IPS-15b (cell line): ENCODE data around the gene KRT73.

Experiments
- H3K27me3 ChIP-seq: one replicate; pipeline ENCODE4 v1.6.1; 2013; ENCODE audit warnings: low read length; ENCODE audit not compliant: control insufficient read depth, insufficient read depth
- H3K36me3 ChIP-seq: one replicate; pipeline ENCODE4 v1.6.1; 2013; ENCODE audit warnings: low read length; ENCODE audit not compliant: control insufficient read depth, insufficient read depth
- H3K4me1 ChIP-seq: one replicate; pipeline ENCODE4 v1.6.1; 2013; ENCODE audit warnings: mild to moderate bottlenecking, low read length; ENCODE audit not compliant: control insufficient read depth, insufficient read depth
- H3K4me3 ChIP-seq: one replicate; pipeline ENCODE4 v1.5.1; 2013; ENCODE audit warnings: low read depth, low read length
- H3K9ac ChIP-seq: one replicate; pipeline ENCODE4 v1.6.1; 2013; ENCODE audit warnings: low read depth, mild to moderate bottlenecking, low read length
- H3K9me3 ChIP-seq: one replicate; pipeline ENCODE4 v1.6.1; 2013; ENCODE audit warnings: mild to moderate bottlenecking, low read length; ENCODE audit not compliant: control insufficient read depth, insufficient read depth

The KRT73 gene

DNA sequence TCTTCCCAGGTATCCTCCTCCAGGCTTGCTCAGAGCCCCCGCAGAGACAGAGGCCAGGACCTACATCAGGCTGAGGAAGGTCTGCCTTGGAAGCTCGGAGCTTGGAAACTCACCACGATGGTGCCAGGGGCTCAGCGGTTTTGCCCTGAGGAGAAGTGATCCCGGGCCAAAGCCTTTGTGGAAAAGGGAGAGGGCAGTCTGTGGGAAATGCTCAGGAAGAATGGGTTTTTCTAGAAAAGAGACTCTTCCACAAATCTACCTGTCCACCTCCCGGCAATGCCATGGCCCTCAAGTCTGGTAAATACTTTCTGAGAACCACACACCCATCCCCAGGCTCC lies 25.7 kb upstream of the KRT73 start:
- no peaks in the 10 kb centered on the region for H3K27me3 ChIP-seq
- H3K4me1 ChIP-seq, result no peaks in the 10 kb centered on the region
- H3K4me3 ChIP-seq, result no peak overlapping the region
- H3K36me3 ChIP-seq, result no peaks in the 10 kb centered on the region
- no peak overlapping the region for H3K9ac ChIP-seq
- H3K9me3 ChIP-seq, result no peaks in the 10 kb centered on the region

DNA sequence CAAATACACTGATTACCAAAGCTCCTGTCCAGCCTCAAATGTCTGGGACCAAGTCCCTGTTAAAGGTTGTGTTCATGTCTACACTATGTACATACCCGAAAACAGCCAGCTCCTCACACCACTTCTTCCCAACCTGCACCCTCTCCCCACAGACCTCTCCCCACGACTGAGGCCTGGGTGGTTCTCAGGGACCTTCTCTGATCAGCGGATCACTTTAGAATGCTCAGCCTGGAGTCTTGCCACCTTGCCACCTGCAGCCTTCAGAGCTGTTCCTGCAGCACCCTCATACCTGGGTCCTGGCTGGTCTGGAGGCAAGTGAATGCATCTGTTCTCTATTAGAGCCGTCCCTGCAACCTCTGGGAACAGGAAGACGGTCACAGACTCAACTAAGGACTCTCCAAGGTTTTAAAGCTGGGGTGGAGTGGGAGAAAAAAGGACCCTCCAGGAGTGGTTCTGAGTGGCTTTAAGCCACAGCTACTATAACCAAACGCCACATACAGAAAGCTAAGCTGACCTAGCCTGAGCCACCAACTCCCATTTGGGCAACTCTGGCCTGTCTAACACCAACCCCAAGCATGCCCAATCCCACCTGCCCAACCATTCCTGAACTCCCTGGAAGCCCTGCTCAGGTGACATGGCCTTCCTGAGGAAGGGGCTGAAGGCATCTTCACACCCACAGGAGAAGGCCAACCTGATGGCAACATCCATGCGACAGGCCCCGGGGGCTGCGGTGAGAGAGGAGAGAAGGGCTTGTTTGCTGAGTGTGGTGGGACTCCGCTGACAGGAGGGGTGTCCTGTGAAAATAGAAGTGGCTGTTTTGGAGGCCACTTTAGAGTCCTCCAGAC lies 25.1 kb upstream of the KRT73 start:
- Histone ChIP-seq H3K9ac (no peak overlapping the region), H3K27me3 (no peaks in the 10 kb centered on the region), H3K9me3 (no peaks in the 10 kb centered on the region)

DNA sequence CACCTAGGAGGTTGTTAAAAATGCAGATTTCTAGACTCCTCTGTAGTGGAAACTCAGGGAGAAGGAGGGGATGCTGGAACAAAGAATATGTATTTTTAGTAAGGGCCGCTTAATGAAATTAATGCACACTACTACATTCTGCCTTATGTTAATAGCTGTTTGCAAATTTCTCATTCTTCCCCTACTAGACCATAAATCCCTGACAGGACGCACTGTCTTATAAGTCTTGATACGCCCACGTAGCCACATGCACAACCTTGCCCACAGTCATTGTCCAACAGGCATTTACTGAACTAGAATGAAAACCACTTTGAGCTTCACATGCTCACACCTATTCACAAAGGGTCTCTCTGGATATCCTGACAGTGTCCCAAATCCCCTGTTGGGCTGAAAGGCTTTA lies 23.1 kb upstream of the KRT73 start:
- Histone ChIP-seq H3K9me3 (no peaks in the 10 kb centered on the region), H3K27me3 (no peaks in the 10 kb centered on the region), H3K36me3 (no peaks in the 10 kb centered on the region), H3K4me3 (no peak overlapping the region), H3K9ac (no peak overlapping the region), H3K4me1 (no peaks in the 10 kb centered on the region)

More for the DNA sequence above, 25.1 kb upstream of the KRT73 start:
- H3K4me1 ChIP-seq, result no peaks in the 10 kb centered on the region
- no peaks in the 10 kb centered on the region for H3K36me3 ChIP-seq
- no peak overlapping the region for H3K4me3 ChIP-seq

DNA sequence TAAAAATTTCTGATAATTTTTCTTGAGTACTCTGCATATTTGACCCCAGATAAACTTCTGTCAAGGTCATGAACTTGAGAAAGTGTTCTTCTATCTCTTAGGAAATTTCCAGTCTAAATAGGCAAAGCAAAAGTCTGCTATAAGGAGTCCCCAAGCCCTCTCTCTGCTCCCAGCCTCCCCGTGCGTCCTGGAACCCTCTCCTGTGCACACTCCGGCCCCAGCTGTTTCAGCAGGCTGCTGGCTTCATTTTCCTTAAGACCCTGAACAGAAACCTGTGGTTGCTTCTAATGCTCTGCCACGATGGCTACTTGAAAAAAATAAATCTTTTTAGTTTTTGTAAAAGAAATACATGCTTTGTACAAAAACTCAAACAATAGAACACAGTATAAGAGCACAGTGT lies 18.9 kb upstream of the KRT73 start:
- no peaks in the 10 kb centered on the region for H3K36me3 ChIP-seq
- H3K4me3 ChIP-seq, result no peak overlapping the region
- no peaks in the 10 kb centered on the region for H3K4me1 ChIP-seq
- no peak overlapping the region for H3K9ac ChIP-seq
- H3K27me3 ChIP-seq, result no peaks in the 10 kb centered on the region
- no peaks in the 10 kb centered on the region for H3K9me3 ChIP-seq

DNA sequence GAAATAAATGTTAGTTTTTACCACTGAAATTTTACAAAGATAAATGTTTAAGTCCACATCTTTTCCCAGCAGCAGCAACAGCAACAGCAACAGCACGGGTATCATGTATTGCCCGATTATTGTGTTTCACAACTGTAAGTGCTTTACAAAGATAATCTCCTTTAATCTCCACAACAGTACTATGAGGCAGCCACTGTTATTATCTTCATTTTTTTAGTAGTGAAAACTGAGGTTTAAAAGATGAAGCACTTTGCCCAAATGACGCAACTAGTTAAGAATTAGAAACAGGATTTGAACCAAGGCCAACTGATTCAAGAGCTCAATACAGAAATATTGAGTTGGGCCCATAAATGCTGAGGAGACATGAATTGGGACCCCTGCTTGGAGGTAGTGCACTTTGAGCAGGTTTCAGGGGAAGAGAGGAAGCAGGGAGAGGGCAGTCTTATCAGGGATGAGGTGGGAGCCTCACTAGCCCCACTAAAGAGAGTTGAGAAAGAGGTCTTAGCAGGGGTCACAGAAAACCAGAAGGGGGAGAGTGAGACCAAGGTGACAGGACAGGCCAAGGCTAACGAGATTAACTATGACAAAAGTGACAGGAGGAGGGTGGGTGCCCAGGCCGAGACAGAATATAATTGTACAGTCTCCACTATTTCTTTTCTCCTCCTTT lies 18.4 kb upstream of the KRT73 start:
- H3K9me3 ChIP-seq, result no peaks in the 10 kb centered on the region
- H3K27me3 ChIP-seq, result no peaks in the 10 kb centered on the region
- H3K4me1 ChIP-seq, result no peaks in the 10 kb centered on the region
- no peak overlapping the region for H3K4me3 ChIP-seq
- H3K36me3 ChIP-seq, result no peaks in the 10 kb centered on the region
- no peak overlapping the region for H3K9ac ChIP-seq

DNA sequence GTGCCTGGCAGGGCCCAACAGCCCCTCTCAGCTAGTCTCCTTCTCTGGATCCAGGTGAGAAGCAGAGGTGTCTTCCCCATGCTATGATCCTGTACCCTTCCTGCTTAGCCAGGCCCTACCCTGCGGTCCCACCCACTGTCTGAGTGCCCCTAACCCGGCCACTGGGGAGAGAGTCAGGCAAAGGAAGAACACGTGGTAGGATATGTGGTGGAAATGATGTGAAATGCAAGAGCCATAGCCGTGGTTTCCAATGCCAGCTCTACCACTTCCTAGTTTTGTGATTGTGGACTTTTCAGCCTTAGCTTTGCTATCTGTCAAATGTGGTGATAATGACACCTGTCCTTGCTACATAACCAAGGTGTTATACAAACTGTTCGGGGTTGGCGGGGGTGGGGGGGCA lies 17.8 kb upstream of the KRT73 start:
- Histone ChIP-seq H3K9ac (no peak overlapping the region), H3K36me3 (no peaks in the 10 kb centered on the region), H3K4me3 (no peak overlapping the region), H3K27me3 (no peaks in the 10 kb centered on the region), H3K4me1 (no peaks in the 10 kb centered on the region), H3K9me3 (no peaks in the 10 kb centered on the region)

DNA sequence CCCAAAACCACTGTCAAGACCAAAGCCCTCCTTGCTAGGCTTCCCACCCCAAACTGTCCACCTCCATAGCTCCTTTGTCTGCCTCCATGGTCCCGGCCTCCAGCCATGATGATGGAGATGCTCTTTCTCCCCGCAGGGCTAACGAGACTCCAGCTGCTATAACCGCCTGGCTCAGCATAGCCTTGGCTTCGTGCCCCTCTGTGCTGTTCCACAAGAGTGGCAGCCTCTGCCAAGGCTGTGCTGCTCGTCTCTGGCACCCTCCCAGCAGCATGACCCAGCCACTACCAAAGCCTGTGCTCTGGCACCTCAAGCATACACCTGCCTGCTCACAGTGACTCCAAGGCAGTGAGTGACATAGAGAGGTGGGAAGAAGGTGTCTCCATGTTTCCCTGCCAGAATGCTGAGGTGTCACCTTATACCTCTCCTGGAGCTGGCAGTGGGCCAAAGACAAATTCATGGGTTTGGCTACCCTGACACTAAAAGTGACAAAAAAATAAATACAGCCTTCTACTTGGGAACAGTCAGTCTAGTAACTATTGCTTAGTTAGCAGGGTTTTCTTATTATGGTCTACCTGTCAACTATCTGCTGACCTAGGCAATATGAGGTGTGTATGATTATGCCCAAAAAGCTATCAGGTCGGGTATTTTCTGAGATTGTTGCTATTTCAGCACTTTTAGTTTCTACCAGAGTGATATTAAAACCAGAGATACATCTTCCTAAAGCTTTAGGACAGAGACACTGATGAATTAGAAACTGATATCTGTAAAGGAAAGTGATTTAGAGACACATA lies 16.1 kb upstream of the KRT73 start:
- no peaks in the 10 kb centered on the region for H3K36me3 ChIP-seq
- H3K4me3 ChIP-seq, result no peak overlapping the region
- no peak overlapping the region for H3K9ac ChIP-seq
- no peaks in the 10 kb centered on the region for H3K9me3 ChIP-seq
- no peaks in the 10 kb centered on the region for H3K4me1 ChIP-seq
- H3K27me3 ChIP-seq, result no peaks in the 10 kb centered on the region

DNA sequence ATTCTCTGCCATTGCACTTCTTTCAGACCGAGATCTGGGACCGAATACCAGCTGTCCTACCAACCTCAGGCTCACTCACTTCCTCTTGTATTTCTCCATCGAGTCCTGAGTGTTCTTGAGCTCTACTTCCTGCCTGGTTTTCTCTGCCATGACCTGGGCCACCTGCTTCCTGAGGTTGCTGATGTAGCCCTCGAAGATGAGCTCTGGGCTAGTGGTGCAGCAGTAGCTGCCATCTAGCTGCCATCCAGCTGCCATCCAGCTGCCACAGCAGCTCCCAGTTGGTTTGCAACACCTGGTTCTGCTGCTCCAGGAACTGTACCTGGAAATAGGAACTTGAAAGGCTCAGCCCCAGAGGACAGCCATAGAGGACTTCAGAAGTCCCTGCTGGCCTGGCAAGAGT lies 15.0 kb upstream of the KRT73 start:
- no peaks in the 10 kb centered on the region for H3K4me1 ChIP-seq

DNA sequence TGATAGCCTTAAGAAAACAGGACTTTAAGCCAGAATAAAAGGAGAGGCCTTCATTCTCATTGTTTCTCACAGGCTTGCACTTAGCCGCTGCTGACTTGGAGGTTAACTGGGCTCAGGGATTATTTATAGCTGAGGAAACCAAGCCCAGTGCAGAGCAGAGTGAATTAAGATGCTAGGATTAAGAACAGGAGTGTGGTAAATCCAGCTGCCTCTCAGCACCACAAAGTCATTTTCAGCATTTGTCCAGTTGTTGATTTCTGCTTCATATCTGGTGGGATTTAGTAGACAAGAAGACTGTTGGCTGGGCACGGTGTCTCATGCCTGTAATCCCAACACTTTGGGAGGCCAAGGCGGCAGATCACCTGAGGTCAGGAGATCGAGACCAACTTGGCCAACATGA lies 14.3 kb upstream of the KRT73 start:
- Histone ChIP-seq H3K36me3 (no peaks in the 10 kb centered on the region), H3K4me3 (no peak overlapping the region), H3K27me3 (no peaks in the 10 kb centered on the region), H3K4me1 (no peaks in the 10 kb centered on the region), H3K9ac (no peak overlapping the region), H3K9me3 (no peaks in the 10 kb centered on the region)

More for the DNA sequence above, 15.0 kb upstream of the KRT73 start:
- H3K4me3 ChIP-seq, result no peak overlapping the region
- no peaks in the 10 kb centered on the region for H3K9me3 ChIP-seq
- H3K9ac ChIP-seq, result no peak overlapping the region
- H3K36me3 ChIP-seq, result no peaks in the 10 kb centered on the region
- H3K27me3 ChIP-seq, result no peaks in the 10 kb centered on the region

DNA sequence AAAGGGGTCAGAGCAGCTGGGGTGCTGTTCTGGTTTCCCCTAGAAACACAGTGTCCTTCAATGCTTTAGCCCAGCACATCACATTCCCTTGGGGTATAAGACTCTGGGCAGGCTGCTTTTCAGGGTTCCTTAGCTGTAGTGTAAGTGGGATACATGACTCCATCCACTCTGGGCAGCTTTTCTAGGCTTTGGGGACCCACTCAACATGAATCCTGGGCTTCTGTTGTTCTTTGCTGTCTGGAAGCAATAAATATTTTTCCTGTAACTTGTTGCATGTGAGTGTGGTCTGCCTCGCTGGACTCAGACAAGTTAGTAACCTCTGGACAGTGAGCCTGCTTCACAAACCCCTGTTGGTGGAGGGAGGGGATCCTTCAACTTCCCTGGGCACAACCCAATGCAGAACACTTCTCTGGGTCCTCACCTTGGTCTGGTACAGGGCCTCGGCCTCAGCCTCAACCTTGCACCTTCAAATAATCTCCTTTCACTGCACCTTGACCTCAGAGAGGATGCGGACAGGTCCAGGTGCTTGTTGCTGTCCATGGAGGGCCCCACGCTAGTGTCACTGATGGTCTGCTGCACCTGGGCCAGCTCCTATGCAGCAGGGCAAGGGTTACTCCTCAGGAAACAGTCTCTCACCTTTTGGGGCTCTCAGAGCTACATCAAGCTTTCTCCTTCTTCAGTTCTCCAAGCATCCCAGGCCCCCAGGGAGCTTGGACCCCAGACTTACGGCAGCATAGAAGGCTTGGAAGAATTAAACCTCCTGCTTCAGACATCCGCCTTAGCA lies 13.5 kb upstream of the KRT73 start:
- no peak overlapping the region for H3K4me3 ChIP-seq
- no peaks in the 10 kb centered on the region for H3K36me3 ChIP-seq
- H3K9ac ChIP-seq, result no peak overlapping the region
- no peaks in the 10 kb centered on the region for H3K27me3 ChIP-seq
- no peaks in the 10 kb centered on the region for H3K9me3 ChIP-seq
- no peaks in the 10 kb centered on the region for H3K4me1 ChIP-seq

DNA sequence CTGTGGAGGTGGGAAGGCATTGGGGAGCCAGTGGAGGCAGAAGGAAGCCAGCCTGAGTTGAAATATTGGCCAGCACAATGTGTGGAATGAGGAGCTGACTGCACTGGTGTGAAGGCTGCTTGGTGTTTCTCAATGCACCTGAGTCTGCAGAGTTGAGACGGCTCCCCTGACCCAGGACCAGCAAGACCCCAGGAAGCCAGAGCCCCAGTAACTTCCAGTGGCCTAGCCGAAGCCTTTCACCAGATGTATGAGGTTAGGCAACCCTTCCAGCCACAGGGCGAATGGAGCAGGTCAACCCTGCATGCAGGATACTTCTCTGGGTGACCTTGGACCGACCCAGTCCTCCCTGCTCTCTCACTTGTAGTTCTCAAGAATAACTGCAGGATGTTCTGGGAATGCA lies 12.9 kb upstream of the KRT73 start:
- no peaks in the 10 kb centered on the region for H3K36me3 ChIP-seq
- H3K4me1 ChIP-seq, result no peaks in the 10 kb centered on the region
- H3K9me3 ChIP-seq, result no peaks in the 10 kb centered on the region
- no peaks in the 10 kb centered on the region for H3K27me3 ChIP-seq
- H3K4me3 ChIP-seq, result no peak overlapping the region
- no peak overlapping the region for H3K9ac ChIP-seq
